ENCODE measurements around the gene CUL4B. TPM values are rescaled to one million over a fixed set of nuclear protein-coding genes. Genes with fewer than 3 reads are reported as not detected.
A peak's percentile ranks its signal among the peaks of the same experiment; 100 is the strongest.

Gene CUL4B
- total RNA-seq, 2 donors from 2014 or later, result 47.7 to 51.8 TPM

- Mint-ChIP-seq H3K27ac (no peak overlapping the region), H3K36me3 (ENCODE audit: low read depth) (no peaks in the 10 kb centered on the region), H3K9me3 (peaks cover 52% of the 10 kb centered on the region), H3K27me3 (ENCODE audit: insufficient read depth) (peaks cover 2% of the 10 kb centered on the region), H3K4me3 (no peak overlapping the region), H3K4me1 (no peaks in the 10 kb centered on the region)
- DNase-seq, result no peak
- no peak overlapping the region for H3K4me3 ChIP-seq (ENCODE audit: low read length)
- H3K9ac ChIP-seq (ENCODE audit: extremely low read depth, low read length, poor library complexity, severe bottlenecking), result no peak overlapping the region
- no peaks in the 10 kb centered on the region for H3K27me3 ChIP-seq (ENCODE audit: control insufficient read depth, insufficient read depth, low read length, poor library complexity, severe bottlenecking)
- whole genome bisulfite sequencing, 2 experiments (ENCODE audit: insufficient coverage in 1 of 2, insufficient read length in 1 of 2), result 69 to 88% methylated on average over 5 to 6 of the region's 9 CpGs
- no peak for TF ChIP-seq CTCF (conservative IDR thresholded peaks at IDR 0.05)
- H3K9me3 ChIP-seq (ENCODE audit: control insufficient read depth, low read length), result no peaks in the 10 kb centered on the region
- H3K4me1 ChIP-seq (ENCODE audit: control insufficient read depth, insufficient read depth, low read length), result no peaks in the 10 kb centered on the region
- no peaks in the 10 kb centered on the region for H3K36me3 ChIP-seq (ENCODE audit: control insufficient read depth, insufficient read depth, low read length)
- H3K27ac ChIP-seq (ENCODE audit: low read depth, low read length), result no peak overlapping the region
Measured at GRCh38 chrX:120486786-120487185, 74.0 kb downstream of the CUL4B start.

GRCh38 chrX:120485638-120486520 lies 74.9 kb downstream of the CUL4B start:
- H3K27me3 Mint-ChIP-seq (ENCODE audit: insufficient read depth), result peaks cover 2% of the 10 kb centered on the region
- H3K27ac Mint-ChIP-seq, result peak overlapping the region; percentile 92
- no peaks in the 10 kb centered on the region for H3K36me3 Mint-ChIP-seq (ENCODE audit: low read depth)
- H3K27ac ChIP-seq (ENCODE audit: low read depth, low read length), result peak overlapping the region; percentile 76
- H3K4me3 ChIP-seq (ENCODE audit: low read length), result peak overlapping the region; percentile 73
- no peaks in the 10 kb centered on the region for H3K4me1 ChIP-seq (ENCODE audit: control insufficient read depth, insufficient read depth, low read length)
- H3K4me3 Mint-ChIP-seq, result peak overlapping the region; percentile 59
- H3K9ac ChIP-seq (ENCODE audit: extremely low read depth, low read length, poor library complexity, severe bottlenecking), result no peak overlapping the region
- 12 to 24% methylated on average over 5 to 36 of the region's 39 CpGs for WGBS, 2 experiments (ENCODE audit: insufficient coverage in 1 of 2, insufficient read length in 1 of 2)
- H3K4me1 Mint-ChIP-seq, result no peaks in the 10 kb centered on the region
- peaks cover 52% of the 10 kb centered on the region for H3K9me3 Mint-ChIP-seq
- no peaks in the 10 kb centered on the region for H3K36me3 ChIP-seq (ENCODE audit: control insufficient read depth, insufficient read depth, low read length)
- H3K9me3 ChIP-seq (ENCODE audit: control insufficient read depth, low read length), result no peaks in the 10 kb centered on the region
- DNase-seq, result peak; percentile 87
- peak; percentile 70 for TF ChIP-seq CTCF (conservative IDR thresholded peaks at IDR 0.05)
- H3K27me3 ChIP-seq (ENCODE audit: control insufficient read depth, insufficient read depth, low read length, poor library complexity, severe bottlenecking), result no peaks in the 10 kb centered on the region

GRCh38 chrX:120485315-120485637 lies 75.5 kb downstream of the CUL4B start:
- 94 to 100% methylated on average over 1 to 3 of the region's 3 CpGs for WGBS, 2 experiments (ENCODE audit: insufficient coverage in 1 of 2, insufficient read length in 1 of 2)
- Mint-ChIP-seq H3K9me3 (peaks cover 55% of the 10 kb centered on the region), H3K36me3 (ENCODE audit: low read depth) (no peaks in the 10 kb centered on the region), H3K4me1 (no peaks in the 10 kb centered on the region), H3K27me3 (ENCODE audit: insufficient read depth) (peaks cover 6% of the 10 kb centered on the region), H3K27ac (peak overlapping the region; percentile 92), H3K4me3 (peak overlapping the region; percentile 59)
- DNase-seq, result no peak
- Histone ChIP-seq H3K4me3 (ENCODE audit: low read length) (peak overlapping the region; percentile 73), H3K4me1 (ENCODE audit: control insufficient read depth, insufficient read depth, low read length) (no peaks in the 10 kb centered on the region), H3K27ac (ENCODE audit: low read depth, low read length) (no peak overlapping the region), H3K27me3 (ENCODE audit: control insufficient read depth, insufficient read depth, low read length, poor library complexity, severe bottlenecking) (no peaks in the 10 kb centered on the region), H3K9me3 (ENCODE audit: control insufficient read depth, low read length) (no peaks in the 10 kb centered on the region), H3K9ac (ENCODE audit: extremely low read depth, low read length, poor library complexity, severe bottlenecking) (no peak overlapping the region), H3K36me3 (ENCODE audit: control insufficient read depth, insufficient read depth, low read length) (no peaks in the 10 kb centered on the region)
- no peak for TF ChIP-seq CTCF (conservative IDR thresholded peaks at IDR 0.05)
